Upper lobe of right lung (tissue), 1 donor: ENCODE data around the gene CYP2W1. TPM values are rescaled to one million over a fixed set of nuclear protein-coding genes. Genes with fewer than 3 reads are reported as not detected.

Source experiments
- ATAC-seq: fragments of 200-7000 bp; cut with Tn5 transposase; one replicate; pipeline ENCODE4 v1.9.1; 2020; ENCODE audit warnings: mild to moderate bottlenecking, moderate library complexity
- DNase-seq: peaks from one replicate; pipeline ENCODE4 v3.0.0-alpha.2; 2020
- H3K27ac ChIP-seq: fragments of 200-600 bp; one replicate; pipeline ENCODE4 v1.8.0; 2022
- H3K27me3 ChIP-seq: fragments of 200-600 bp; one replicate; pipeline ENCODE4 v1.8.0; 2022; ENCODE audit warnings: mild to moderate bottlenecking
- H3K36me3 ChIP-seq: fragments of 200-600 bp; one replicate; pipeline ENCODE4 v1.8.0; 2022
- H3K4me1 ChIP-seq: fragments of 200-600 bp; one replicate; pipeline ENCODE4 v1.8.0; 2022
- H3K4me3 ChIP-seq: fragments of 200-600 bp; one replicate; pipeline ENCODE4 v1.8.0; 2022; ENCODE audit warnings: mild to moderate bottlenecking
- H3K9me3 ChIP-seq: fragments of 200-600 bp; one replicate; pipeline ENCODE4 v1.8.0; 2022
- intact Hi-C: fragments of 100-400 bp; cut with DNase I; formaldehyde crosslinking; loops from one replicate; pipeline ENCODE4 v1.11.0; 2022
- total RNA-seq: library from RNA; stranded (reverse); fragmentation: NEBNext Ultra II Directional; extraction: Animal tissue kit (Norgen Biotek cat#: 25700); gene quantifications from one replicate; pipeline ENCODE4 v1.2.1, GENCODE V29; 2021
- TF ChIP-seq, protein P1 (sequence below): fragments of 200-600 bp; IDR thresholded peaks from one replicate; pipeline ENCODE4 v1.8.0; 2022; ENCODE audit warnings: antibody characterized with exemption
- donor health status: DM: no; HTN: yes; CAD: no; lungs with severe emphysema.

Gene CYP2W1
- total RNA-seq, 1 donor from 2014 or later = not detected

DNA sequence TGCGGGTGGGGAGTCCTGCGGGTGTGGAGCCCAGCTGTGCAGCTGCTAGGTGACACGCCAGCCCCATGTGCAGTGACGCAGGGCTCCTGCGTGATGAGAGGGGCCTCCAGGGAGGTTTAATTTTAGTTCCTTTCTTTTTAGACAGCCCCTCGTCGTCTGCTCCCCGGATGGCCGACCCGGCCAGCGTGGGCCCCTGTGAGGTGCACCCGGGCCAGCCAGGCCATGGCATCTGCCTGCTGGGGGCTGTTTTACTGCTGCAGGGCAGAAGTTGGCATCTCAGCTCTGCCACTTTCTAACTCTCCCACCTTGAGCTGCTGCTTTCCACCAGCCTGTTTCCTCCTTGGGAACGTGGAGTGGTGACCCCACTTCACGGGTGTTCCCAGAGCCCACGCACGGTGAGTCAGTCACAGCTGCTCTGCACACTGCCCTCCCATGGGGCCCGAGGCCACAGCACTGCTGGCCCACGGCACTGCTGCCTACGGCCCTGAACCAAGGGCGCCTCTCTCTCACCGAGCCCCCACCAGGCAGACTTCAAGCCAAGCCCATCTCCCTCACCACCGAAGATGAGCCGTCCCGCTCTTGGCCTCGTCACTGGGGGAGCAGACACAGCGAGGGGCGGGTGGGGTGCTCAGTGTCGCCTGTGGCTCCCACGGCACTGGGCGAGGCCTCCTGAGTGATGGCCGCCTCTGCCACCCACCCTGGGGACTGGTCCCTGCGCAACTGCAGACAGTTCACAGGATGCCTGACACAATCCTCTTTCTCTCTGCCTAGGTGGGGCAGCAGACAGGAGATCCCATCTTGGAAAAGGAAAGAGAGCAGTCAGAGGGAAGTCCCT lies 21.3 kb downstream of the CYP2W1 start:
- Histone ChIP-seq H3K36me3 (peaks cover 21% of the 10 kb centered on the region), H3K27me3 (no peaks in the 10 kb centered on the region), H3K4me3 (no peak overlapping the region), H3K27ac (no peak overlapping the region), H3K4me1 (no peaks in the 10 kb centered on the region), H3K9me3 (no peaks in the 10 kb centered on the region)
- no peak for ATAC-seq
- intact Hi-C loops = no loop called here
- no peak for DNase-seq
- TF ChIP-seq, protein P1, sequence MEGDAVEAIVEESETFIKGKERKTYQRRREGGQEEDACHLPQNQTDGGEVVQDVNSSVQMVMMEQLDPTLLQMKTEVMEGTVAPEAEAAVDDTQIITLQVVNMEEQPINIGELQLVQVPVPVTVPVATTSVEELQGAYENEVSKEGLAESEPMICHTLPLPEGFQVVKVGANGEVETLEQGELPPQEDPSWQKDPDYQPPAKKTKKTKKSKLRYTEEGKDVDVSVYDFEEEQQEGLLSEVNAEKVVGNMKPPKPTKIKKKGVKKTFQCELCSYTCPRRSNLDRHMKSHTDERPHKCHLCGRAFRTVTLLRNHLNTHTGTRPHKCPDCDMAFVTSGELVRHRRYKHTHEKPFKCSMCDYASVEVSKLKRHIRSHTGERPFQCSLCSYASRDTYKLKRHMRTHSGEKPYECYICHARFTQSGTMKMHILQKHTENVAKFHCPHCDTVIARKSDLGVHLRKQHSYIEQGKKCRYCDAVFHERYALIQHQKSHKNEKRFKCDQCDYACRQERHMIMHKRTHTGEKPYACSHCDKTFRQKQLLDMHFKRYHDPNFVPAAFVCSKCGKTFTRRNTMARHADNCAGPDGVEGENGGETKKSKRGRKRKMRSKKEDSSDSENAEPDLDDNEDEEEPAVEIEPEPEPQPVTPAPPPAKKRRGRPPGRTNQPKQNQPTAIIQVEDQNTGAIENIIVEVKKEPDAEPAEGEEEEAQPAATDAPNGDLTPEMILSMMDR = no peak

GRCh38 chr7:1005303-1005702 lies 22.3 kb downstream of the CYP2W1 start:
- Histone ChIP-seq H3K27me3 (no peaks in the 10 kb centered on the region), H3K27ac (no peak overlapping the region), H3K9me3 (no peaks in the 10 kb centered on the region), H3K4me1 (no peaks in the 10 kb centered on the region), H3K36me3 (peaks cover 18% of the 10 kb centered on the region), H3K4me3 (no peak overlapping the region)
- TF ChIP-seq, protein P1 = no peak
- no peak for ATAC-seq
- intact Hi-C loops = no loop called here
- no peak for DNase-seq

GRCh38 chr7:1007901-1008300 lies 24.9 kb downstream of the CYP2W1 start:
- peaks cover 18% of the 10 kb centered on the region for H3K36me3 ChIP-seq
- no peaks in the 10 kb centered on the region for H3K4me1 ChIP-seq
- intact Hi-C loops = no loop called here
- DNase-seq (no peak), ATAC-seq (no peak)
- H3K27me3 ChIP-seq = no peaks in the 10 kb centered on the region
- TF ChIP-seq, protein P1 = no peak
- H3K4me3 ChIP-seq = no peak overlapping the region
- H3K27ac ChIP-seq = no peak overlapping the region
- H3K9me3 ChIP-seq = no peaks in the 10 kb centered on the region

DNA sequence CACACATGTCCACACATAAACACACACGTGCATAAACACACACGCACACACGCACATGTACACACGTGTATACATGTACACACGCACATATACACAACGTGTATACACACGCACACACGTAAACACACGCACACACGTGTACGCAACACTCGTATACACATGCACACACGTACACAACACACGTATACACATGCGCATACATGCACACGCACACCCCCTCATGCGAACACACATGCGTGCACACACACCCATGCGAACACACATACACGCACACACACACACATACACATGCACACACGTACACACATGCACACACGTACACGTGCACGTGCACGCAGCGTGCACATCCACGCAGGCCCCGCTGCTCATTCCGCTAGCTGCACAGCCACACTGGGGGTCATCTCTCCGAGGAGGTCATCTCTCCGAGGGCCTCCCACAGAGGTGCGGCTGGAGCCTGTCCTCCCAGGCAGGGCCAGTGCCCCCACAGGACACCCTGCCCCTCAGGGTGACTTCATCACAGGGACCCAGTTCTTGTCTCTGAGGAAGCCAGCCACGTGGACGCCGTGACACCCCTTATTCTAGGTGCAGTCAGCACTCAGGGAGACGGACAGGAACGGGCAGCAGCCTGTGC lies 25.9 kb downstream of the CYP2W1 start:
- no peaks in the 10 kb centered on the region for H3K4me1 ChIP-seq
- no peaks in the 10 kb centered on the region for H3K9me3 ChIP-seq
- no peak overlapping the region for H3K27ac ChIP-seq
- TF ChIP-seq, protein P1 = no peak
- H3K4me3 ChIP-seq = no peak overlapping the region
- no peaks in the 10 kb centered on the region for H3K27me3 ChIP-seq
- DNase-seq (no peak), ATAC-seq (no peak)
- intact Hi-C loops = no loop called here
- peaks cover 18% of the 10 kb centered on the region for H3K36me3 ChIP-seq

GRCh38 chr7:1009747-1010146 lies 26.8 kb downstream of the CYP2W1 start:
- intact Hi-C loops = no loop called here
- Histone ChIP-seq H3K4me3 (no peak overlapping the region), H3K9me3 (no peaks in the 10 kb centered on the region), H3K36me3 (peaks cover 18% of the 10 kb centered on the region), H3K27me3 (no peaks in the 10 kb centered on the region), H3K27ac (no peak overlapping the region), H3K4me1 (no peaks in the 10 kb centered on the region)
- ATAC-seq = no peak
- no peak for DNase-seq
- TF ChIP-seq, protein P1 = no peak
